A673 (cell line): ENCODE measurements around the gene ODAPH. TPM values are rescaled to one million over a fixed set of nuclear protein-coding genes. Genes with fewer than 3 reads are reported as not detected.
"Not testable (repeated sequence)": the region's sequence is repeated elsewhere in the genome, so short reads cannot be mapped to it uniquely, and the experiment has no call there.

Source experiments
- BruUV-seq: library from RNA; stranded (reverse); fragments of 400-500 nt; replicated peaks from 2 replicates; lab custom pipeline; 2021; lab: Mats Ljungman, UMichigan
- CTCF ChIA-PET: fragments of 300-600 bp; sonication (Branson Sonifier 250); formaldehyde crosslinking; loops from one replicate; lab custom pipeline; 2022; ENCODE audit warnings: antibody characterized with exemption; lab: Charles Lee
- POLR2A ChIA-PET: fragments of 300-600 bp; sonication (Branson Sonifier 250); formaldehyde crosslinking; loops from one replicate; lab custom pipeline; 2022; ENCODE audit warnings: antibody characterized with exemption; ENCODE audit not compliant: low non-redundant PET; lab: Charles Lee
- DNase-seq: peaks from one replicate; pipeline ENCODE4 v3.0.0-alpha.2; 2015; ENCODE audit warnings: low spot score
- H3K27ac ChIP-seq: fragments of 200-600 bp; sonication (generic); 2 replicates; pipeline ENCODE4 v1.5.1; 2016; ENCODE audit warnings: mixed run types, low read depth, mild to moderate bottlenecking, mixed read lengths, antibody characterized with exemption, low read length; ENCODE audit not compliant: poor library complexity, severe bottlenecking
- H3K27me3 ChIP-seq: fragments of 200-600 bp; sonication (generic); replicated peaks from 2 replicates; pipeline ENCODE4 v1.6.1; 2017; ENCODE audit warnings: mixed run types, low read depth, mild to moderate bottlenecking, mixed read lengths, antibody characterized with exemption, low read length; ENCODE audit not compliant: insufficient read depth, poor library complexity
- H3K36me3 ChIP-seq: fragments of 200-600 bp; sonication (generic); 2 replicates; pipeline ENCODE4 v1.6.1; 2016; ENCODE audit warnings: mixed run types, mild to moderate bottlenecking, mixed read lengths, antibody characterized with exemption, low read length; ENCODE audit not compliant: insufficient read depth, poor library complexity, severe bottlenecking
- H3K4me1 ChIP-seq: fragments of 200-600 bp; sonication (generic); 2 replicates; pipeline ENCODE4 v1.6.1; 2017; ENCODE audit warnings: mixed run types, mild to moderate bottlenecking, mixed read lengths, antibody characterized with exemption, low read length; ENCODE audit not compliant: insufficient read depth, poor library complexity, severe bottlenecking
- H3K4me3 ChIP-seq: fragments of 200-600 bp; sonication (generic); 2 replicates; pipeline ENCODE4 v1.5.1; 2016; ENCODE audit warnings: low read depth, mixed run types, mild to moderate bottlenecking, mixed read lengths, low read length; ENCODE audit not compliant: poor library complexity, severe bottlenecking
- H3K9me3 ChIP-seq: fragments of 200-600 bp; sonication (generic); 2 replicates; pipeline ENCODE4 v1.6.1; 2016; ENCODE audit warnings: mixed run types, low read depth, mild to moderate bottlenecking, mixed read lengths, antibody characterized with exemption, low read length; ENCODE audit not compliant: poor library complexity, severe bottlenecking
- CTCF ChIP-seq: fragments of 300-800, 200-600 bp; sonication (generic); conservative IDR thresholded peaks from 2 replicates; pipeline ENCODE4 v1.5.1; 2017; ENCODE audit warnings: low read depth, mild to moderate bottlenecking, antibody characterized with exemption, low read length, moderate library complexity, mixed read lengths
- EZH2 ChIP-seq: fragments of 200-600 bp; sonication (generic); IDR thresholded peaks from 2 replicates; pipeline ENCODE4 v1.6.1; 2017; ENCODE audit warnings: borderline replicate concordance, low read depth, mild to moderate bottlenecking, mixed read lengths, antibody characterized with exemption, low read length; ENCODE audit not compliant: poor library complexity, severe bottlenecking
- intact Hi-C: fragments of 100-400 bp; cut with micrococcal nuclease; formaldehyde crosslinking; loops from one replicate; pipeline ENCODE4 v1.10.0; 2022; ENCODE audit not compliant: unreplicated experiment
- total RNA-seq: library from RNA; stranded (reverse); gene quantifications from 2 replicates; pipeline ENCODE4 v1.2.3, GENCODE V29; 2021

Gene ODAPH
- total RNA-seq, 1 experiment from 2014 or later: not detected

DNA sequence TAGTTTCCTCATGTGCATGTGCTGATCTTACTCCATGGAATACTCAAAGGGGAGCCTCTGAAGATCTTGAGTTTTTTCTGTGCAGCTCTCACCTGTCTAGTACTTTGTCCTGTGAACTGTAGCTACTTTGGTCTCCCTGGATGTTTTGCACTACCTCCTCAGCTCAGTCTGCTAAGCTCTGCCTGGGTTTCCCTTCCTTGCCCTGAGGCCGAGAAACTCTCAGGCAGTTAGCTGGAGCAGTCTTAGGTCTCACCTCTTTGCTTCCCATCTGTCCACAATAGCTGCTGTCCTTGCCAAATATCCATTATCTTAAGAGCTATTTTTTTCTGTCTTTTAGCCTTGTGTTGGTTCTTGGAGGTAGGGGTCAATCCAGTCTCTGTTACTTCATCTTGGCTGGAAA, 30.0 kb upstream of the ODAPH start:
- ChIA-PET CTCF (no interaction called here), POLR2A (no interaction called here)
- intact Hi-C loops: no loop called here
- TF ChIP-seq CTCF: no peak
- DNase-seq: no peak
- BruUV-seq: no TSS peak
- no peaks in the 10 kb centered on the region for H3K27me3 ChIP-seq
- H3K27ac ChIP-seq: peak overlapping the region; percentile 16
- no peak overlapping the region for H3K4me3 ChIP-seq
- H3K36me3 ChIP-seq: peaks cover 4% of the 10 kb centered on the region
- H3K4me1 ChIP-seq: no peaks in the 10 kb centered on the region
- H3K9me3 ChIP-seq: no peaks in the 10 kb centered on the region

GRCh38 chr4:75527482-75527881, 28.4 kb upstream of the ODAPH start:
- Histone ChIP-seq H3K4me1 (no peaks in the 10 kb centered on the region), H3K9me3 (no peaks in the 10 kb centered on the region), H3K27me3 (no peaks in the 10 kb centered on the region), H3K27ac (no peak overlapping the region), H3K36me3 (peaks cover 4% of the 10 kb centered on the region), H3K4me3 (no peak overlapping the region)
- POLR2A ChIA-PET: no interaction called here
- intact Hi-C loops: no loop called here
- BruUV-seq: no TSS peak
- no peak for TF ChIP-seq CTCF
- no peak for TF ChIP-seq EZH2
- no peak for DNase-seq
- CTCF ChIA-PET: no interaction called here

DNA sequence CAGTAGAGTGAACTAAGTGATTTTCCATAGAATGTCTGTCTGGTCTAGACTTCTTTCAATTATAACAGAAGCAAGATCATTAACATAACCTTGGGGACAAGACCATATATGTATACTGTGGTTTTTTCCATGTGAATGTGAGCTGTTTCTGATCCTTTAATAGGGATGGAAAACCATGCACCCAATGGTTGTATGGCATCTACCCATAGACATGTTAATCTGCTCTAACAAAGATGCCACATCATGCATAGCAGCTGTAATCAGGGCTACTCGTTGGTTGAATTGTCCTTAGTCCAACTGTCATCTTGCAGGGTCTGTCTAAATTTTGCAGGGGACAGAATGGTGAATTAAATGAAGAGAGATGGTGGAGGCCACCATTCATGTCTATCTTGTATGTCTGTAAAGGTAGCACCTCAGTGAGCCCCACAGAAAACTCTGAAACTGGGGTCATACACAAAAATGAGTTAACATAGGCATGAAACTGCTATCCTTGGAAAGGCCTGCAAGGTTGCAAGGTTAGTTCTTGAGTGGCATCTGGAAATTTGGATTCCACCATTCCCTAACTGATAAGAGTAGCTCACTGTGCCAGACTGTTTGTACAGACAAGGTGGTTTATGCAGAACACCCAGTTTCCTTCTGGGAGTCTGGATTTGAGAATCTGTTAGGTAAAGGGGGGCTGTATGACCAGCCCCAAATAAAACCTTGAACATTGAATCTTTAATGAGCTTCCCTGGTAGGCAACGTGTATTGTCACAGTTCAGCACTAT, 25.1 kb upstream of the ODAPH start:
- no peaks in the 10 kb centered on the region for H3K27me3 ChIP-seq
- intact Hi-C loops: no loop called here
- CTCF ChIA-PET: interaction anchor here (0.5 kb wide), 1 partner anchor 317 kb away, joined by 5 read pairs; no protein-coding TSS in a partner anchor
- H3K4me3 ChIP-seq: no peak overlapping the region
- no TSS peak for BruUV-seq
- no peak for DNase-seq
- TF ChIP-seq EZH2 (no peak), CTCF (no peak)
- H3K27ac ChIP-seq: no peak overlapping the region
- POLR2A ChIA-PET: no interaction called here
- H3K36me3 ChIP-seq: peaks cover 4% of the 10 kb centered on the region
- H3K9me3 ChIP-seq: no peaks in the 10 kb centered on the region
- H3K4me1 ChIP-seq: no peaks in the 10 kb centered on the region

- intact Hi-C loops, H3K27me3 ChIP-seq, H3K4me1 ChIP-seq, H3K9me3 ChIP-seq, H3K36me3 ChIP-seq, CTCF ChIA-PET, POLR2A ChIA-PET, H3K27ac ChIP-seq, DNase-seq, BruUV-seq, H3K4me3 ChIP-seq: not testable (repeated sequence)
Observed at GRCh38 chr4:75531536-75532143, 24.2 kb upstream of the ODAPH start.

DNA sequence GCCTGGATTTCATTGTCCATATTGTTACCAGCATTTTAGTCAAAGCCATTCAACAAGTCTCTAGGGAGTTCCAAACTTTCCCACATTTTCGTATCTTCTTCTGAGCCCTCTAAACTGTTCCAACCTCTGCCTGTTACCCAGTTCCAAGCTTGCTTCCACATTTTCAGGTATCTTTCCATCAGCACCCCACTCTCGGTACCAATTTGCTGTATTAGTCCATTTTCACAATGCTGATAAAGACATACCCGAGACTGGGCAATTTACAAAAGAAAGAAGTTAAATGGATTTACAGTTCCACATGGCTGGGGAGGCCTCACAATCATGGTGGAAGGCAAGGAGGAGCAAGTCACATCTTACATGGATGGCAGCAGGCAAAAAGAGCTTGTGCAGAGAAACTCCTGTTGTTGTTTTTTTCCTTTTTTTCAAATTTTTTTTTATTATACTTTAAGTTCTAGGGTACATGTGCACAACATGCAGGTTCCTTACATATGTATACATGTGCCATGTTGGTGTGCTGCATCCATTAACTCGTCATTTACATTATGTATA, 22.5 kb upstream of the ODAPH start:
- H3K27ac ChIP-seq, H3K4me3 ChIP-seq, DNase-seq, intact Hi-C loops, CTCF ChIA-PET, H3K27me3 ChIP-seq, H3K4me1 ChIP-seq, BruUV-seq, H3K9me3 ChIP-seq, POLR2A ChIA-PET, H3K36me3 ChIP-seq: not testable (repeated sequence)
